CD14-positive monocyte (primary cell): Measurements from ENCODE around the gene GCNT1. TPM values are rescaled to one million over a fixed set of nuclear protein-coding genes. Genes with fewer than 3 reads are reported as not detected.

ENCODE experiments used
- DNase-seq, 3 donors: peaks; one replicate each; pipeline ENCODE4 v3.0.0-alpha.2; 2011 to 2022
- H2AFZ ChIP-seq: 2 replicates; pipeline ENCODE4 v1.6.0; 2012; ENCODE audit warnings: mild to moderate bottlenecking, low read depth, low read length, inconsistent platforms; ENCODE audit not compliant: insufficient read depth, poor library complexity, severe bottlenecking
- H3K27ac ChIP-seq, 2 donors: 1 replicate in 1 of 2; 2 replicates in 1 of 2; pipeline ENCODE4 v1.5.1; 2012 to 2013; ENCODE audit warnings: low read length in 2 of 2, control low read depth in 1 of 2, inconsistent platforms in 1 of 2, low read depth in 1 of 2, mild to moderate bottlenecking in 1 of 2
- H3K27me3 ChIP-seq, 2 donors: one replicate each; pipeline versions ENCODE4 v1.6.0 to v1.6.1; 2011 to 2013; ENCODE audit warnings: low read length in 2 of 2; ENCODE audit not compliant: control insufficient read depth in 2 of 2, insufficient read depth in 2 of 2
- H3K36me3 ChIP-seq, 2 donors: replicated peaks in 1 of 2; 1 replicate in 1 of 2; 2 replicates in 1 of 2; pipeline versions ENCODE4 v1.5.1 to v1.6.1; 2012 to 2013; ENCODE audit warnings: low read length in 2 of 2, control low read depth in 1 of 2, inconsistent platforms in 1 of 2, mild to moderate bottlenecking in 1 of 2; ENCODE audit not compliant: insufficient read depth in 2 of 2, control insufficient read depth in 1 of 2
- H3K4me1 ChIP-seq, 2 donors: 1 replicate in 1 of 2; 2 replicates in 1 of 2; pipeline versions ENCODE4 v1.5.1 to v1.6.1; 2012 to 2013; ENCODE audit warnings: low read length in 2 of 2, control low read depth in 1 of 2, inconsistent platforms in 1 of 2, mild to moderate bottlenecking in 1 of 2, moderate library complexity in 1 of 2; ENCODE audit not compliant: insufficient read depth in 2 of 2, control insufficient read depth in 1 of 2
- H3K4me2 ChIP-seq: replicated peaks from 2 replicates; pipeline ENCODE3; 2012; ENCODE audit warnings: low read length, moderate library complexity, mild to moderate bottlenecking; ENCODE audit not compliant: poor library complexity, severe bottlenecking; ENCODE audit errors: extremely low read depth
- H3K4me3 ChIP-seq, 3 experiments: fragments of 200-600 bp in 1 of 3; sonication (generic) in 1 of 3; replicated peaks in 1 of 3; 1 replicate in 2 of 3; 2 replicates in 1 of 3; pipeline ENCODE4 v1.5.1; 2011 to 2013; ENCODE audit warnings: low read length in 3 of 3, mild to moderate bottlenecking in 3 of 3, control low read depth in 2 of 3, low read depth in 2 of 3, inconsistent platforms in 1 of 3, moderate library complexity in 1 of 3
- H3K79me2 ChIP-seq: 2 replicates; pipeline ENCODE4 v1.6.0; 2012; ENCODE audit warnings: mild to moderate bottlenecking, control low read depth, inconsistent platforms, low read length, moderate library complexity; ENCODE audit not compliant: insufficient read depth
- H3K9ac ChIP-seq: 2 replicates; pipeline ENCODE4 v1.6.0; 2017; ENCODE audit warnings: low read length, mild to moderate bottlenecking; ENCODE audit not compliant: insufficient read depth, poor library complexity, severe bottlenecking
- H3K9me3 ChIP-seq, 2 donors: replicated peaks in 1 of 2; 1 replicate in 1 of 2; 2 replicates in 1 of 2; pipeline versions ENCODE4 v1.5.1 to v1.6.1; 2012 to 2013; ENCODE audit warnings: low read length in 2 of 2, control low read depth in 1 of 2; ENCODE audit not compliant: control insufficient read depth in 1 of 2, insufficient read depth in 1 of 2
- H4K20me1 ChIP-seq: 2 replicates; pipeline ENCODE4 v1.6.0; 2012; ENCODE audit warnings: mild to moderate bottlenecking, low read length, control low read depth, moderate library complexity; ENCODE audit not compliant: insufficient read depth
- H3K27ac Mint-ChIP-seq, 7 donors: one replicate each; pipeline ENCODE4 v1.8.0; 2020; ENCODE audit warnings: mild to moderate bottlenecking in 7 of 7, mixed read lengths in 7 of 7, moderate library complexity in 6 of 7, inconsistent platforms in 2 of 7
- H3K27me3 Mint-ChIP-seq, 3 donors: one replicate each; pipeline ENCODE4 v1.8.0; 2021 to 2022; ENCODE audit warnings: low read depth in 3 of 3, mild to moderate bottlenecking in 3 of 3, mixed read lengths in 3 of 3, moderate library complexity in 3 of 3, inconsistent platforms in 1 of 3
- H3K36me3 Mint-ChIP-seq, 2 donors: one replicate each; pipeline ENCODE4 v1.8.0; 2020; ENCODE audit warnings: mixed read lengths in 2 of 2, inconsistent platforms in 1 of 2, mild to moderate bottlenecking in 1 of 2
- H3K4me1 Mint-ChIP-seq: one replicate; pipeline ENCODE4 v1.8.0; 2020; ENCODE audit warnings: mild to moderate bottlenecking, mixed read lengths
- H3K4me3 Mint-ChIP-seq, 2 donors: one replicate each; pipeline ENCODE4 v1.8.0; 2020; ENCODE audit warnings: mild to moderate bottlenecking in 2 of 2, mixed read lengths in 2 of 2, moderate library complexity in 1 of 2
- H3K9me3 Mint-ChIP-seq, 7 donors: one replicate each; pipeline ENCODE4 v1.8.0; 2020 to 2022; ENCODE audit warnings: mixed read lengths in 7 of 7, mild to moderate bottlenecking in 6 of 7, moderate library complexity in 6 of 7, inconsistent platforms in 2 of 7
- WGBS: methylation state at CpG from one replicate; pipeline ENCODE4 v1.1.5; 2013; ENCODE audit warnings: missing lambda C conversion rate; ENCODE audit not compliant: insufficient coverage; 5-methylcytosine and 5-hydroxymethylcytosine counted together
- intact Hi-C, 2 donors: fragments of 100-400 bp; cut with micrococcal nuclease; formaldehyde crosslinking; loops; one replicate each; pipeline versions ENCODE4 v1.15.0 to v1.15.1; 2023
- polyA plus RNA-seq, 3 donors: library from polyadenylated mRNA; depleted of rRNA in 1 of 3; unstranded in 2 of 3; stranded (reverse) in 1 of 3; fragments of 300-500 nt in 2 of 3; fragments of >200 nt in 1 of 3; fragmentation: Illumina TruSeq in 2 of 3; gene quantifications; 1 replicate in 2 of 3; 2 replicates in 1 of 3; pipeline ENCODE4 v1.2.3, GENCODE V29; 2012 to 2021
- TF ChIP-seq, protein P1 (sequence below): fragments of 200-600 bp; IDR thresholded peaks from one replicate; pipeline ENCODE4 v1.8.0; 2022; ENCODE audit warnings: antibody characterized with exemption, mild to moderate bottlenecking

Gene GCNT1
- polyA plus RNA-seq, 3 donors, result 8.4 to 15.4 (median 9.3) TPM

DNA sequence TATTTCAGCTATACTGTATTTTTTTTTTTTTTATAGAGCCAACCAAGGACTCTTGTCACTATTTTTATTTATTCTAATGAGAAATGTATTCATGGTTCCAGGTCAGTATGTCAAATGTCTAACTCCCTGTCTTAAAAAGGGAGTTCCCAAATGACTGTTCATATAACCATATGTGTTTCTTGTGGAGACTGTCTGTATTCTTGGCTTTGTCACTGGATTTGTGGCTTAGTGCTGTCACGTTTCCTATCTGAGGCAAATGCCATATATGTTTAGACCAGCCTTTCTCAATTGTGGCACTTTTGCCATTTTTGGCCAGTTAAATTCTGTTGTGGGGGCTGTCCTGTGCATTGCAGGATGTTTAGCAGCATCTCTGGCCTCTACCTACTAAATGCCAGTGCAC lies 3.1 kb downstream of the GCNT1 start:
- H4K20me1 ChIP-seq, result peaks cover 23% of the 10 kb centered on the region
- peaks cover 0 to 1% (median 0%) of the 10 kb centered on the region in 3 donors for H3K27me3 Mint-ChIP-seq
- peak overlapping the region in 1 of 2 donors; percentile 27 for H3K27ac ChIP-seq
- TF ChIP-seq, protein P1, sequence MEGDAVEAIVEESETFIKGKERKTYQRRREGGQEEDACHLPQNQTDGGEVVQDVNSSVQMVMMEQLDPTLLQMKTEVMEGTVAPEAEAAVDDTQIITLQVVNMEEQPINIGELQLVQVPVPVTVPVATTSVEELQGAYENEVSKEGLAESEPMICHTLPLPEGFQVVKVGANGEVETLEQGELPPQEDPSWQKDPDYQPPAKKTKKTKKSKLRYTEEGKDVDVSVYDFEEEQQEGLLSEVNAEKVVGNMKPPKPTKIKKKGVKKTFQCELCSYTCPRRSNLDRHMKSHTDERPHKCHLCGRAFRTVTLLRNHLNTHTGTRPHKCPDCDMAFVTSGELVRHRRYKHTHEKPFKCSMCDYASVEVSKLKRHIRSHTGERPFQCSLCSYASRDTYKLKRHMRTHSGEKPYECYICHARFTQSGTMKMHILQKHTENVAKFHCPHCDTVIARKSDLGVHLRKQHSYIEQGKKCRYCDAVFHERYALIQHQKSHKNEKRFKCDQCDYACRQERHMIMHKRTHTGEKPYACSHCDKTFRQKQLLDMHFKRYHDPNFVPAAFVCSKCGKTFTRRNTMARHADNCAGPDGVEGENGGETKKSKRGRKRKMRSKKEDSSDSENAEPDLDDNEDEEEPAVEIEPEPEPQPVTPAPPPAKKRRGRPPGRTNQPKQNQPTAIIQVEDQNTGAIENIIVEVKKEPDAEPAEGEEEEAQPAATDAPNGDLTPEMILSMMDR, result no peak
- peaks cover 11 to 38% of the 10 kb centered on the region in 2 donors for H3K36me3 Mint-ChIP-seq
- H3K27ac Mint-ChIP-seq, result no peak overlapping the region
- peaks cover 0 to 3% (median 0%) of the 10 kb centered on the region in 7 donors for H3K9me3 Mint-ChIP-seq
- no peaks in the 10 kb centered on the region for H3K27me3 ChIP-seq
- DNase-seq, result no peak
- H3K4me3 Mint-ChIP-seq, result no peak overlapping the region
- WGBS, result 20% methylated on average over 1 of the region's 1 CpG
- intact Hi-C loops, result no loop called here
- H2AFZ ChIP-seq, result no peak overlapping the region
- no peaks in the 10 kb centered on the region for H3K9me3 ChIP-seq
- no peak overlapping the region for H3K9ac ChIP-seq
- H3K4me3 ChIP-seq, result no peak overlapping the region
- no peak overlapping the region for H3K4me2 ChIP-seq
- no peaks in the 10 kb centered on the region for H3K36me3 ChIP-seq
- peaks cover 13 to 60% of the 10 kb centered on the region in 2 donors for H3K4me1 ChIP-seq
- peaks cover 78% of the 10 kb centered on the region for H3K79me2 ChIP-seq
- H3K4me1 Mint-ChIP-seq, result peaks cover 69% of the 10 kb centered on the region

DNA sequence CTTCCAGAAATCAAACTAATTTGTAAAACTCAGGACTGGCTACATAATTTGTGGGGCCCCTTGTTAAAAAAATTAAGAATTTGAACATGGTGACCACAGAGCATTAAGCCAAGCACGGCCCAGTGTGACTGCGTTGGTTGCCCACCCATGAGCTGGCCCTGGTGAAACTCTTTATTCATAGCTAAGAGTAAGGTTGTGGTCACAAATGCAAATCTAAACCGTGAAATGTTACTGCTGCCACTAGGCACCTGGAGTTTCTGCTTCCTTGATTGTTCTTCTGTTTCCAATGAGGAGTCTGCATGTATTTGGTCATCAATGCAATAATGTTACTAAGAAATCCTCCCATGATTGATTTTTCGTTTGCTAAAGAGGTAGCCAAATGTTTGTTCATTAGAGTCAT lies 4.2 kb downstream of the GCNT1 start:
- Histone ChIP-seq H3K9me3 (no peaks in the 10 kb centered on the region), H3K4me2 (no peak overlapping the region), H3K36me3 (no peaks in the 10 kb centered on the region), H4K20me1 (peaks cover 23% of the 10 kb centered on the region), H3K27me3 (no peaks in the 10 kb centered on the region), H3K27ac (peak overlapping the region in 1 of 2 donors; percentile 37), H3K4me1 (peaks cover 13 to 60% of the 10 kb centered on the region in 2 donors), H3K9ac (no peak overlapping the region), H3K79me2 (peaks cover 89% of the 10 kb centered on the region), H3K4me3 (no peak overlapping the region), H2AFZ (no peak overlapping the region)
- no peak for DNase-seq
- Mint-ChIP-seq H3K27ac (peak overlapping the region in 2 of 7 donors; percentile 7 to 10), H3K27me3 (peaks cover 0 to 1% (median 0%) of the 10 kb centered on the region in 3 donors), H3K9me3 (peaks cover 0 to under 1% (median 0%) of the 10 kb centered on the region in 7 donors), H3K36me3 (peaks cover 13 to 42% of the 10 kb centered on the region in 2 donors), H3K4me1 (peaks cover 69% of the 10 kb centered on the region), H3K4me3 (no peak overlapping the region)
- intact Hi-C loops, result no loop called here
- TF ChIP-seq, protein P1, result no peak
- WGBS, result 57% methylated on average over 3 of the region's 4 CpGs
